ENCODE results near the gene UROC1. TPM values are rescaled to one million over a fixed set of nuclear protein-coding genes. Genes with fewer than 3 reads are reported as not detected.

The UROC1 gene
- total RNA-seq, 1 experiment from 2014 or later = 0.21 TPM

DNA sequence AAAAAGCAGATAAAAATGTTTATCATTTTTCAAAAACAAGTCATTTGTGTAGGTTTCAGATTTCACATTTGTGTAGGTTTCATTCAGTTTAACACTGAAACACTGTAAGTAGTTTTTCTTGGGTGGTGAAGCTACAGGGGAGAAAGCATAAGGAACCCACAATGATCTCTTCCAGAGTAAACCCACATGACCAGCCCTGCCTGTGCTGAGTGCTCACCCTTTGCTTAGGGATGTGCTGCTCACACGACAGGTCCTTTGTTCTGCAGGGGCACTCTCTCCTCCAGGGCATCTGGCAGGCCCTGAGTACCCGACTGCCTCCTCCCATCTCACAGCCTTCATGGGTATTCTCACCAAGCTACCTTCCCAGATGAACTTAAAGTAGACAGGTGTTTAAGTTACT, 70.8 kb downstream of the UROC1 start:
- in situ Hi-C loops (cut with HindIII; ENCODE audit: low pct_unique_long_range_greater_than_20kb, low sequenced_read_pairs) = no loop called here
- DNase-seq (ENCODE audit: low read depth, low spot score) = peak; percentile 10

DNA sequence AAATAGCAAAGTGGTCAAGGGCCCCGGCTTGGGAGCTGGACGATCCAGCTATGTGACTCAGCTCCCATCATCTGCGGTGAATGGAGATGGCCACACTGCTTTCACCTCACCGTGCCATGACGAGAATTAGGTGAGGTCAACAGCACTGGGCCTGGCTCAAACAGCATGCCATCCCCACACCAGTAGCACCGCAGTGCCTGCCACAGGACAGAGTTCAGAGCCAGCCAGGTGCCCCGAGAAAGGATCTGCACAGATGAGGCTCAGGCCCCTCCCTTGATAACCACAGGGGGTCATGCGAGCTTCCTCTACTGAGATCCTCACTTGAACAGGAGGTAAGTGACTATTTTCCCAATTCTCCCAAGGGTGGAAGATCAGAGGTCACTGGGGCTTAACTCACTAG, 71.3 kb downstream of the UROC1 start:
- DNase-seq (ENCODE audit: low read depth, low spot score) = no peak
- in situ Hi-C loops (cut with HindIII; ENCODE audit: low pct_unique_long_range_greater_than_20kb, low sequenced_read_pairs) = no loop called here

DNA sequence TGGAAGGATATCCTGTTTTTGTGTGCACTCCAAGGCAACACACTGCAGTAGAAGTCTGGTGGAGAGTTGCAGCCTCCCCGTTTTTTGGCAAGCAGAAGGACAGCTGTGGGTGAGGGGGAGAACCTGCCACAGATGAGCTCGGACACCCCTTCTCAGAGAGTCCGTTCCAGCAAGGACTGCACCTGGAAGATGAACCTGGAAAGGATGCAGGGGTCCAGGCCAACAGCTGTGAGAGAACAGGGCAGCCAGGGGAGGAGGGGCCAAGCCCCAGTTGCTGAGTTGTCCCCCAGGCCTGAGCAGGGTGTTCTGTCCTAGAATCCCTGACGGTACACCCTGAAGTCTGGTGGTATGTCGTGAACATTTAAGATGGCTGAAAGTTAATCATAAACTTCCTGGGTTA, 72.1 kb downstream of the UROC1 start:
- in situ Hi-C loops (cut with HindIII; ENCODE audit: low pct_unique_long_range_greater_than_20kb, low sequenced_read_pairs) = no loop called here
- DNase-seq (ENCODE audit: low read depth, low spot score) = no peak

DNA sequence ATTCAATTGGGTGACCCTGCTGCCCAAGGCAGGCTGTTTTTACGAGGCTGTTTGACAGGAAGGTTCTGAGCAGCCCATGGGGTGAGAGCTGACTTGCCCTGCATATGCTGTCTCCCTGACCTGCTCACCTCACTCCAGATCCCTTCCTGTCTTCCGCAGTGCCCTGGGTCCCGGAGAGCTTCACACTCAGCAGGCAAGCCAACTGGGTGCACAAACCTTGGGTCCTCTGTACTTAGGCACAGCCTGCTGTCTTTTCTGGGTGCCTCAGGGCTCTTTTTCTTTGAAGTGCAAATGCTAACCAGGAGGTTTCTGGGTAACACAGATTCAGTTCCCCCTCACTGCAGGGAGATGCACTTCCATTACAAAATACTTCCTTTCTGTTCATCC, 74.7 kb downstream of the UROC1 start:
- no peak for DNase-seq (ENCODE audit: low read depth, low spot score)
- in situ Hi-C loops (cut with HindIII; ENCODE audit: low pct_unique_long_range_greater_than_20kb, low sequenced_read_pairs) = no loop called here

DNA sequence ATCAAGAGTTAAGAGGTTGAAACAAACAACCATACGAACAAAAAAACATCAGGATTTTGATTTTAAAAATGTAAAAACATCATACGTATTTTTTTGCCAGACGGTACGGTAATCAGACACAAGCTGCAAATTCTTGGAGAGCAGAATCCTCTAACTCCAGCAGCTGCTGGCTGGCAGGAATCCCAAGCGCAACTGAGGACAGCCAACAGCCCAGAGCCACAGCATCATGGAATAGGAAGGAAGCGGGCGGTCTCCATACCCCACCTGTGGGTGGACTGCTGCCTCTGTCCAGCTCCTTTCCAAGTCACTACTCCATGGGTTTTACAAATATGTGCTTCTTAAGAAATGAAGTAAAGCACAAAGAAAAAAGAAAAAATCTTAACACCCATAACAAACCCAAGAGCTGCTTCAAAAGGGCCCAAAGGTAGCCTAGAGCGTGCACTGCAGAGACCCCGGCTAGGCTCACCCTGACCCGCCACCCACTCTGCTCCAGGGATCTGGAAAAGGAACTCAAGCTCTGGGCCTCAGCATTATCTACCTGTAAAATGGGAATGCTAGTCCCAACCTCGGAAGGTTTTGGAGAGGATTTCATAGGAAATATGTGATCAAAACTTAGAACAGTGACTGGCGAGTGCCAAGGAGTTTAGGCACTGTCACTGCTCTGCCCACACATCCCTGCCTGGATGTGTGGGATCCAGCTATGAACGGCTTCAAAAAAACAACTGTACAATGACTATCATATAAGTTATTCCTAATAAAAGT, 75.3 kb downstream of the UROC1 start:
- no peak for DNase-seq (ENCODE audit: low read depth, low spot score)

DNA sequence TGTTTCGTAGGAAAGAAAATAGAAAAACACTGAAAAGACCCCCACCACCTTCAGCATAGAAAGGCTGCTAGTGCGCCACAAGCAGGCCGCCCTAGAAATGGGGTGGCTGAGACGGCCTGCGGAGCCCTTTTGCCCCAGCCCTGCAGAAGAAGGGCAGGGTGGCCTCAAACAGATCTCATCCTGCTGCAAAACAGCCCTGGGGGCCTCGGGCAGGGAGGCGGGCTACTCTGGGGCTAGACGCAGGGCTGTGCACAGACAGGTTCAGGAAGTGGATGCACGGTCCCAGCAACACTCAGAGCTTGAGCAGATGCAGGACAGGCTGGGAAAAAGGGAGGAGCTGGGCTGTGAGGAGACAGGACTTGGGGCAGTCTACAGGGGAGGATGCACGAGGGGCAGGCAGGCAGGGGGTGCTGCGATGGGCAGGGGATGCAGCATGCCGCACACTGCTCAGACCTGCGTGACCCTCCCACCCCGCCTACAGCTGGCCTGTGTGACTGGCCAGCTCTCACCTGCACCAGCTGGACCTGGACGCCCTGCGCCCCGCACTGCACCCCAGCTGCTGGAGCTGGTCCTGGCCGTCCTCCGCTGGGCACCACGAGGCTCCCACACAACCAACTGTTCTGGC, 76.2 kb downstream of the UROC1 start:
- in situ Hi-C loops (cut with HindIII; ENCODE audit: low pct_unique_long_range_greater_than_20kb, low sequenced_read_pairs) = no loop called here
- DNase-seq (ENCODE audit: low read depth, low spot score) = no peak

More for the DNA sequence above, 75.3 kb downstream of the UROC1 start:
- in situ Hi-C loops (cut with HindIII; ENCODE audit: low pct_unique_long_range_greater_than_20kb, low sequenced_read_pairs) = no loop called here

DNA sequence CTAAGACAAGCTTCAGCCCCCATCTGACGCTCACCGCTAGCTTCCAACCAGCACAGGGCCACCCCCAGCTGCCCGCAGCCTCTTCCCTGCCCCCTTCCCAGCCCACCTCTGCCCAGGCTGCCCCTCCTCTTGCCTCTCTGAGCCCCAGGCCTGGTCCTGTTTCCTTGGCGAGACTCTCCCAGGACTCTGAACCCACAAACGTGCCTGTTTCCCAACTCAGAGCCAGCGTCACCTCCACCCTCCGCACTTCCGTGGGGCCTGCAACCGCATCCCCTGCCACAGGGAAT, 76.9 kb downstream of the UROC1 start:
- no peak for DNase-seq (ENCODE audit: low read depth, low spot score)
- in situ Hi-C loops (cut with HindIII; ENCODE audit: low pct_unique_long_range_greater_than_20kb, low sequenced_read_pairs) = no loop called here

GRCh38 chr3:126439968-126440708, 77.4 kb downstream of the UROC1 start:
- DNase-seq (ENCODE audit: low read depth, low spot score) = no peak
- in situ Hi-C loops (cut with HindIII; ENCODE audit: low pct_unique_long_range_greater_than_20kb, low sequenced_read_pairs) = no loop called here

- no peak for DNase-seq (ENCODE audit: low read depth, low spot score)
- in situ Hi-C loops (cut with HindIII; ENCODE audit: low pct_unique_long_range_greater_than_20kb, low sequenced_read_pairs) = no loop called here
Observed at GRCh38 chr3:126439346-126439967, 78.1 kb downstream of the UROC1 start.

GRCh38 chr3:126438746-126439145, 78.8 kb downstream of the UROC1 start:
- DNase-seq (ENCODE audit: low read depth, low spot score) = no peak
- in situ Hi-C loops (cut with HindIII; ENCODE audit: low pct_unique_long_range_greater_than_20kb, low sequenced_read_pairs) = no loop called here

GRCh38 chr3:126438186-126438585, 79.4 kb downstream of the UROC1 start:
- DNase-seq (ENCODE audit: low read depth, low spot score) = no peak
- in situ Hi-C loops (cut with HindIII; ENCODE audit: low pct_unique_long_range_greater_than_20kb, low sequenced_read_pairs) = no loop called here

DNA sequence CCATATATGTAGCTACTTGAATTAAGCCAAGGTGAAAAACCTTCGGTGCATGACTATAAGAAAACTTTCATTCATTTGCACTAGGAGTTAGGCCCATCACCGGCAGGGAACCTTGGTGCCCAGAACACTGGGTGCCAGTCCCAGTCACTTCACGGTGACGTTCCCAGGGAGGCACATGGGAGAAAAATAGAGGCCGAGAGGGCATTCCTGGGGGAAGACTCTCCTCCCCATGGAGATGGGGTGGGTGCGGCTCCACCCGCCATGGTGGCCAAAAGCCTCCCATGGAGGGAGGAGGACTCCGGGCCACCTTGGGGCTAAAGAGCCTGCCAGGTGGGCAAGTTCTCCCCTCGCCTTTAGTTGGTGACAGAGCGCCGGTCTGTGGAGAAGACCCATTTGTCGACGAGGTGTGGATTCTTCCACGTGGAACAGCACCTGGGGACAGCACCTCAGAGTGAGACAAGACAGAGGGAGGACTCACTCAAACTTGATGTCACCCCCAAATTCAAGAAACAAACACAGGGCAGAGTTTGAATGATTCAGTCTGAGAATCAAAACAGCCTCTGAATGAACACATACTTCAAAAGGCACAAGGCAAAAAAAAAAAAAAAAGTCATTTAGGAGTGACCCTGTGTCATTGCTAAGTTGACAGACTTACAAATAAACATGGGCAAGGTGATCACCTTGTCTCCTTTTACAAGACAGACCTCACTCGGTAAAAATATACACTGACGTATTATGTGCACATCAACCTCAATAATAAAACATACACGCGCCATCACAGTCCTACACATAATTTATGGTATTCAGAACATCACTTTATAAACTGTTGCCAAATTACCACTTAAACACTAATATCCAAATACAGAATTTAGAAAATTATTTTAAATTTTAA, 80.5 kb downstream of the UROC1 start:
- in situ Hi-C loops (cut with HindIII; ENCODE audit: low pct_unique_long_range_greater_than_20kb, low sequenced_read_pairs) = no loop called here
- no peak for DNase-seq (ENCODE audit: low read depth, low spot score)

DNA sequence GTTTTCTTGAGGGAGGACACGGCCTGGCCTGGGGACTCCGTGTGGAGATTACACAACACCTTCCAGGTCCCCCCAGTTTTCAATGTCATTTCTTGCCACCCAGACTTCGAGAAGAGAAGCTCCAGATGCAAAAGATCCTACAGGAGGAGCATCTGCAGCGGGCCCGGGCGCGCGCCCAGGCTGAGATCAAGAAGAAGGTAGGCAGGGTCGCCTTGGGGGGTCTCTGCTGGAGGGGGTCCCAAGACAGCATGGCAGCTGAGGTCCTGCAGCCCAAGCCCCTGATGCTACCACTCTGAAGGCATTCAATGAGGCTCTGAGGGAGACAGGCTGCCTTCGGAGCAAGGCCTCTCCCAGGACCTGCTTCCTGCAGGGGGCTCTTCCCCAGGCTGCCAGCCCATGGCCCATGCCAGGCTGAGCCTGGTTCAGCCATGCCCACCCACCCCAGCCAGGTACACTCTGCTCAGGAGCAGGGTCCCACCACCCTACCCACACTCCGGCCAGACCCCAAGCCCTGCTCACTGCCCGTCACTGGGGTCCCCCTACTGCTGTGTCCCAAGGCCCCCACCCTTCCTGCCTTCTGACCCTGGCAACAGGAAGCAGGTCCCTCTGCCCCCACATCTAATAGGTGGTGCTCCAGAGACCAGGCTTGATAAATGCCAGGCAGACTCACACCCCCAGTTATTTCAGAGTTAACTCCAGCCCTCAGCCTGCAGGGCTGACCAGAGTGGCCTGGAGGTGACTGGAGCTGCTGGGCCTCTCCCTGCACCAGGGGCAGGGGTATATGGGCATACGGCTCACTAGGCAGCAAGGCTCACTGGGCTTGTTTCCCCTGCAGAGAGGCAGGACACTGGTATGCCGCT, 81.9 kb downstream of the UROC1 start:
- no peak for DNase-seq (ENCODE audit: low read depth, low spot score)
- in situ Hi-C loops (cut with HindIII; ENCODE audit: low pct_unique_long_range_greater_than_20kb, low sequenced_read_pairs) = no loop called here

- DNase-seq (ENCODE audit: low read depth, low spot score) = no peak
- in situ Hi-C loops (cut with HindIII; ENCODE audit: low pct_unique_long_range_greater_than_20kb, low sequenced_read_pairs) = no loop called here
Observed at GRCh38 chr3:126434931-126435411, 82.6 kb downstream of the UROC1 start.

- no peak for DNase-seq (ENCODE audit: low read depth, low spot score)
- in situ Hi-C loops (cut with HindIII; ENCODE audit: low pct_unique_long_range_greater_than_20kb, low sequenced_read_pairs) = no loop called here
Observed at GRCh38 chr3:126434264-126434590, 83.3 kb downstream of the UROC1 start.

DNA sequence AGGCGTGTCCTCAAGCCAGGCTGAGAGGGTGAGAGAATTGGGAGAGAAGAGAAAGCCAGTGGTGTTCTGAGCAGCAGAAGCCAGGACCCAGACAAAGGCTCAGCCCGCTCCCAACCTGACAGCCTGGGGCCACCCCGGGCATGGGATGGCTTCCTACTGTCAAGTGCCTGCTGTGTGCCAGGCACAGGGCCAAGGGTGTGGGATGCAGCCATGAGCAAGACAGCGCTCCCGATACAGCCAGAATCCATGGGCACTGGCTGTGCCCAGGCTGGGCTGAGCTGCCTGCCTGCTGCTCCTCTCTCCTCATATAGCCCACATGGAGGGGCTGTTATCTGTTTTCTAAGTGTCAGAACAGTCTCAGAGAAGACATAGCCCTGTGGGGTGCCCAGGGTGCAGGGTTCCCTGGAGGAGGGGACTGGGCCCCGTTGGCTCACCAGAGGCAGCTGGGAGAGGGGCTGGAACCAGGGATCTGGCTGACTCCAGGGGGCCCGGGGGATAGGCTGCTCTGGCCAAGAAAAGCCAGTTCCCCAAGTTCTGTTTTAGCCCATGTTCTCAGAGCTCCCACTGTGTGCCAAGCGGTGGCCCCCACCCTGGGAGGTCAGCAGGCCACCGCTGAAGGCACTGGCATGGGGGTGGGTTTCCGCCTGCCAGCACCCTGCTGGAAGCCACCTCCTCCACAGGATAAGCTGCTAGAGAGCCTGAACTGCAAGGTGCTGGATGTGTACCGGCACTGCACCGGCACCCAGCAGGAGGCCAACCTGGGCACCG, 83.9 kb downstream of the UROC1 start:
- no peak for DNase-seq (ENCODE audit: low read depth, low spot score)
- in situ Hi-C loops (cut with HindIII; ENCODE audit: low pct_unique_long_range_greater_than_20kb, low sequenced_read_pairs) = no loop called here

All from SK-MEL-5 (cell line).